Measurements from ENCODE around the gene FOXP1.

DNA sequence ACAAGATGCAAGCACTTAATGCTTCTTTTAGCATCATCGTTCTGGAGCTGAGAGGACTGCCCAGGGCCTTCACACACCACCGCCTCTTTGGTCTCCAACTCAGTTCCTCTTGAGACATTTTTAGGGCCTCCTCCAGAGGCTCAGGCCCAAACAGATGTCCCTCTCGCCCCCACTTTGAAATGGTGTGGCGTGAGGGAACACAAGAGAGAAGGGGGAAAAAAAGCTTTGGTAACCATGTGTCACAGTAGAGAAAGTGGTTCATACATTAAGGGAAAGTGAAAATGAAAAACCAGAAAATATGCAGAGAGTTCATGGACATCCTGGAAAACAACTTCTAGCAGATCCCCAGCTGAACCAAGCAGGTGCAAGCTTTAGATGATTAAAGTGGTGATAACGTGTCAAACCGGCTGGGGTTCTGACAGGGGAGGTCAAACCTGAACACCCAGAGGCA is 33.1 kb upstream of the FOXP1 start:
- TF ChIP-seq EZH2phosphoT487 (IDR thresholded peaks at IDR 0.05; ENCODE audit: insufficient read depth, low read depth), result no peak
- no peak for TF ChIP-seq EZH2 (IDR thresholded peaks at IDR 0.05; ENCODE audit: insufficient read depth, poor library complexity, severe bottlenecking)
